ENCODE measurements around the gene MAP7D2. TPM values are rescaled to one million over a fixed set of nuclear protein-coding genes. Genes with fewer than 3 reads are reported as not detected.

MAP7D2 gene
- total and polyA plus RNA-seq, 2 experiments from 2014 or later = 0.94 to 1.7 TPM

DNA sequence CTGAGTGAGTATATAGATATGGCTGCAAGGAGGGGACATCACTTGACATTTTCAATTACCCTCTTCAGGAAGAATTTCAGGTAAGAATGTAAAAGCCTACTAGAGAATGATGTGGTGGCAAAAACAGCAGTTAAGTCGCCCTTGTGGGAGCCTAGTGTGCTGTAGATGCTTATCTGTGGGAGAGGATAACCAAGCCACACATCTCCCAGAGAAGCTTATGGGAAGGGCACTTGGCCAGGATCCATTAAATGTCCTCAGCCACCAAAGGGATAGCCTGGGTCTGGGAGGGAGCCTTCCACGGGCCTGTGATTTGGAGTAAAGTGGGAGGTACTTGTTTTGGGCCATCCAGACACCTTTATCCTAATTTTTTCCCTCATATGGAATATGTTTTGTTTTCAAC lies 84.5 kb downstream of the MAP7D2 start:
- Histone ChIP-seq H2AFZ (no peak overlapping the region), H3K4me3 (no peak overlapping the region), H4K20me1 (ENCODE audit: insufficient read depth, poor library complexity, severe bottlenecking) (no peaks in the 10 kb centered on the region), H3K27ac (no peak overlapping the region), H3K36me3 (replicated peaks; ENCODE audit: insufficient read depth, low read depth) (no peaks in the 10 kb centered on the region), H3K27me3 (no peaks in the 10 kb centered on the region), H3K9me3 (ENCODE audit: low read depth) (no peaks in the 10 kb centered on the region), H3K9me2 (replicated peaks; ENCODE audit: insufficient read depth) (no peaks in the 10 kb centered on the region), H3K4me2 (no peak overlapping the region), H3K79me2 (no peaks in the 10 kb centered on the region), H3K4me1 (ENCODE audit: insufficient read depth) (peaks cover 7% of the 10 kb centered on the region)
- DNase-seq (ENCODE audit: low spot score) = no peak
- WGBS (ENCODE audit: low lambda C conversion rate, missing lambda C conversion rate) = 38% methylated on average over 2 of the region's 2 CpGs
- TF ChIP-seq EZH2 (IDR thresholded peaks at IDR 0.05; ENCODE audit: borderline replicate concordance) = no peak
- TF ChIP-seq EZH2phosphoT487 (IDR thresholded peaks at IDR 0.05; ENCODE audit: low read depth, severe bottlenecking, unreplicated experiment) = no peak
- TF ChIP-seq, protein P1, sequence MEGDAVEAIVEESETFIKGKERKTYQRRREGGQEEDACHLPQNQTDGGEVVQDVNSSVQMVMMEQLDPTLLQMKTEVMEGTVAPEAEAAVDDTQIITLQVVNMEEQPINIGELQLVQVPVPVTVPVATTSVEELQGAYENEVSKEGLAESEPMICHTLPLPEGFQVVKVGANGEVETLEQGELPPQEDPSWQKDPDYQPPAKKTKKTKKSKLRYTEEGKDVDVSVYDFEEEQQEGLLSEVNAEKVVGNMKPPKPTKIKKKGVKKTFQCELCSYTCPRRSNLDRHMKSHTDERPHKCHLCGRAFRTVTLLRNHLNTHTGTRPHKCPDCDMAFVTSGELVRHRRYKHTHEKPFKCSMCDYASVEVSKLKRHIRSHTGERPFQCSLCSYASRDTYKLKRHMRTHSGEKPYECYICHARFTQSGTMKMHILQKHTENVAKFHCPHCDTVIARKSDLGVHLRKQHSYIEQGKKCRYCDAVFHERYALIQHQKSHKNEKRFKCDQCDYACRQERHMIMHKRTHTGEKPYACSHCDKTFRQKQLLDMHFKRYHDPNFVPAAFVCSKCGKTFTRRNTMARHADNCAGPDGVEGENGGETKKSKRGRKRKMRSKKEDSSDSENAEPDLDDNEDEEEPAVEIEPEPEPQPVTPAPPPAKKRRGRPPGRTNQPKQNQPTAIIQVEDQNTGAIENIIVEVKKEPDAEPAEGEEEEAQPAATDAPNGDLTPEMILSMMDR (IDR thresholded peaks at IDR 0.05; ENCODE audit: poor library complexity) = no peak

DNA sequence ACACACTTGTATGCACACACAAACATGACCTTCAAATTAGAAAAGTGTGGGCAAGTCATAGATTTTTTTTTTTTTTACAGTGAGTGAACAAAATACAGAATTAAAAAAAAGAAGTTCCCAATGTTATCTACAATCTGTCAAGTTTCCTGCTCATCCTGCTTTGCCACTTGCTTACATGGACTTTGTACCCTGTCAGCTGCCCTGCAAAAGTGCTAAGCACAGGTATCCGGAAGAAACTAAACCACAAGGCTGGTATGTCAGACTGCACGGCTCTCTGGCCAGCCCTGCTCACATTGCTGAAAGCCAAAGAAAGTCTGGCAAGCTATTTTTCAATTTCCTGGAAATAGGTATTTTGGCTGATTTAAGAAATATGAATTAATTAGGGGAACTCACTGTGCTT lies 87.0 kb downstream of the MAP7D2 start:
- 53% methylated on average over 2 of the region's 2 CpGs for WGBS (ENCODE audit: low lambda C conversion rate, missing lambda C conversion rate)
- H3K4me1 ChIP-seq (ENCODE audit: insufficient read depth) = peaks cover 7% of the 10 kb centered on the region
- peak overlapping the region; percentile 42 for H3K4me2 ChIP-seq
- no peaks in the 10 kb centered on the region for H3K79me2 ChIP-seq
- no peaks in the 10 kb centered on the region for H3K9me3 ChIP-seq (ENCODE audit: low read depth)
- no peaks in the 10 kb centered on the region for H3K9me2 ChIP-seq (replicated peaks; ENCODE audit: insufficient read depth)
- peak; percentile 61 for DNase-seq (ENCODE audit: low spot score)
- TF ChIP-seq EZH2 (IDR thresholded peaks at IDR 0.05; ENCODE audit: borderline replicate concordance) = no peak
- TF ChIP-seq, protein P1 (IDR thresholded peaks at IDR 0.05; ENCODE audit: poor library complexity) = no peak
- TF ChIP-seq EZH2phosphoT487 (IDR thresholded peaks at IDR 0.05; ENCODE audit: low read depth, severe bottlenecking, unreplicated experiment) = no peak
- no peak overlapping the region for H3K4me3 ChIP-seq
- peak overlapping the region; percentile 82 for H3K27ac ChIP-seq
- H4K20me1 ChIP-seq (ENCODE audit: insufficient read depth, poor library complexity, severe bottlenecking) = no peaks in the 10 kb centered on the region
- H3K36me3 ChIP-seq (replicated peaks; ENCODE audit: insufficient read depth, low read depth) = no peaks in the 10 kb centered on the region
- no peak overlapping the region for H2AFZ ChIP-seq
- H3K27me3 ChIP-seq = no peaks in the 10 kb centered on the region

DNA sequence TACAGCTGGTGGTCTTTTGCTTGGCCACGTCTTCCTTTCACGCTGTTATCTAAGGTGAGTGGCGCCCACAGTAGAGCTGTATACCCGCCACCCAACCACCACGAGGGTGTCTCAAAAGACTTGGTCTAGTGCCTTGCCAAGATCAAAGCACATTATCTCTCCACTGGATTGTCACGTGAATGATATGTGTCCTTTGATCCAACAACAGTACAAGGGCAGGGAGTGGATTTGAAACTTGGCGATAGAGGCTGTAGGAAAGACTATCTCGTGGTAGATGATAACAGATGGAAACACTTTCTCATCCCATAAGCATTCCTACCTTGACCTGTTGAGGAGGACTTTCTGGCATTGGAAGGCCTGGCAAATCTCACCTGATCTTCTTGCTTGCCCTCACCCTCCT lies 88.1 kb downstream of the MAP7D2 start:
- Histone ChIP-seq H3K4me1 (ENCODE audit: insufficient read depth) (peaks cover 7% of the 10 kb centered on the region), H4K20me1 (ENCODE audit: insufficient read depth, poor library complexity, severe bottlenecking) (no peaks in the 10 kb centered on the region), H3K27me3 (no peaks in the 10 kb centered on the region), H3K9me3 (ENCODE audit: low read depth) (no peaks in the 10 kb centered on the region), H3K4me2 (no peak overlapping the region), H3K4me3 (no peak overlapping the region), H3K79me2 (no peaks in the 10 kb centered on the region), H3K36me3 (replicated peaks; ENCODE audit: insufficient read depth, low read depth) (no peaks in the 10 kb centered on the region), H2AFZ (no peak overlapping the region), H3K9me2 (replicated peaks; ENCODE audit: insufficient read depth) (no peaks in the 10 kb centered on the region), H3K27ac (peak overlapping the region; percentile 34)
- DNase-seq (ENCODE audit: low spot score) = peak; percentile 12
- TF ChIP-seq EZH2phosphoT487 (IDR thresholded peaks at IDR 0.05; ENCODE audit: low read depth, severe bottlenecking, unreplicated experiment) = no peak
- TF ChIP-seq, protein P1 (IDR thresholded peaks at IDR 0.05; ENCODE audit: poor library complexity) = no peak
- no peak for TF ChIP-seq EZH2 (IDR thresholded peaks at IDR 0.05; ENCODE audit: borderline replicate concordance)
- WGBS (ENCODE audit: low lambda C conversion rate, missing lambda C conversion rate) = 64% methylated on average over 8 of the region's 8 CpGs

DNA sequence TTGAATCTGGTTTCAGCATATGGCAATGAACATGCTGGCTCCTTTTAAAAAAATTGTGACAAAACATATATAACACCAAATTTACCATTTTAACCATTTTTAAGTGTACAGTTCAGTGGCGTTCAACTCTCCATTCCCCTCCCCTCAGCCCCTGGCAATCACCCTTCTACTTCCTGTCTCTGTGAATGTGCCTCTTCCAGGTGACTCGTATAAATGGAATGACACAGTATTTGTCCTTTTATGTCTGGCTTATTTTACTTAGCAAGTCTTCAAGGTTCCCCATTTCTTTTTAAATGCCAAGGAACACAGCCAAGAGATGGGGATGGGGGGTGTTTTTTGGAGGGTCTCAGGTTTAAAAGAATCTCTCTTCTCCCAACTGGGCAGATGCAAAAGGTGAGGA lies 90.4 kb downstream of the MAP7D2 start:
- Histone ChIP-seq H3K36me3 (replicated peaks; ENCODE audit: insufficient read depth, low read depth) (no peaks in the 10 kb centered on the region), H3K9me2 (replicated peaks; ENCODE audit: insufficient read depth) (no peaks in the 10 kb centered on the region), H3K4me2 (no peak overlapping the region), H4K20me1 (ENCODE audit: insufficient read depth, poor library complexity, severe bottlenecking) (no peaks in the 10 kb centered on the region), H3K9me3 (ENCODE audit: low read depth) (no peaks in the 10 kb centered on the region), H3K79me2 (no peaks in the 10 kb centered on the region), H3K4me1 (ENCODE audit: insufficient read depth) (peaks cover 7% of the 10 kb centered on the region), H3K4me3 (no peak overlapping the region), H3K27me3 (no peaks in the 10 kb centered on the region), H2AFZ (no peak overlapping the region), H3K27ac (no peak overlapping the region)
- no peak for DNase-seq (ENCODE audit: low spot score)
- TF ChIP-seq EZH2 (IDR thresholded peaks at IDR 0.05; ENCODE audit: borderline replicate concordance) (no peak), EZH2phosphoT487 (IDR thresholded peaks at IDR 0.05; ENCODE audit: low read depth, severe bottlenecking, unreplicated experiment) (no peak)
- TF ChIP-seq, protein P1 (IDR thresholded peaks at IDR 0.05; ENCODE audit: poor library complexity) = no peak
- WGBS (ENCODE audit: low lambda C conversion rate, missing lambda C conversion rate) = 55% methylated on average over 2 of the region's 2 CpGs

All from hepatocyte (in vitro differentiated cells).